GM12873 (cell line): ENCODE measurements around the gene NCAN.

Source experiments
- CTCF ChIP-seq: IDR thresholded peaks from 2 replicates; pipeline ENCODE4 v1.5.1; 2012; ENCODE audit warnings: low read depth, mild to moderate bottlenecking, moderate library complexity, low read length, control low read depth; ENCODE audit not compliant: insufficient read depth; ENCODE audit errors: missing control alignments

Gene NCAN

GRCh38 chr19:19211499-19212420 is at the start of gene NCAN:
NCAN (plus strand) TSS chr19:19211958; CDS start chr19:19216954, 4,996 bp downstream.
- TF ChIP-seq CTCF: no peak

DNA sequence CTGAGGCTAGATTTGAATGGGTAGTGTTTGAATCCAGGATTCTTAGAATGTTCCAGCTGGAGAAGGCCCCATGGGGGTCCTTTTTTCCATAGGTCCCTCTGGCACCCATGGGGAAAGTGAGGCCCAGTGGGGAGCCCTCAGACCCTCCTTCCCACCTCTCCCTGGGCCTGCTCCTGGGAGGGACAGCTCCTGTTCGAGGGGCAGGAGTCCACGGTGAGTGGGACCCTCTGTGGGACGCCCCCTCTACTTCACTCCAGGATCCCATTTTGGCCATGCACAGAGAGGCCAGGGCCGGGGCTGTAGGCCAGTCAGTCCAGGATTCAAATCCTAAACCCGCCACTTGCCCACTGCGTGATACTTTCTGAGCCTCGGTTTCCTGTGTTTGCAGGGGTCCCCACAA is 49.3 kb upstream of the NCAN start:
- TF ChIP-seq CTCF: no peak

DNA sequence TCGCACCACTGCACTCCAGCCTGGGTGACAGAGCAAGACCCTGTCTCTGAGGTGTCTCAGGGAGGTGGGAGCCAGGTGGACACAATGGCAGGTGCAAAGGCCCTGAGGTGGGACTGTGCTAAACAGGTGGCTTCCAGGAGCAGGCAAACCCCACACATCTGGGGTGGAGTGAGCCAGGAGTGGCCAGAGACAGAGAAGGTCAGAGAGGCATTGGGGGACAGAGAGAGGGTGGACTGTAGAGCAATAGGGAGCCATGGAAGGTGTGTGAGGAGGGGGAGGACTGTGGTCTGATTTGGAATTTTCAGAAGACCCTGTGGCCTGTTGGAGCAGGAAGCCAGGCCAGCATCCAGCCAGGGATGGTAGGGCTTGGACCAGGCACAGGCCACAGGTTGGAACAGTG is 46.4 kb upstream of the NCAN start:
- TF ChIP-seq CTCF: no peak

DNA sequence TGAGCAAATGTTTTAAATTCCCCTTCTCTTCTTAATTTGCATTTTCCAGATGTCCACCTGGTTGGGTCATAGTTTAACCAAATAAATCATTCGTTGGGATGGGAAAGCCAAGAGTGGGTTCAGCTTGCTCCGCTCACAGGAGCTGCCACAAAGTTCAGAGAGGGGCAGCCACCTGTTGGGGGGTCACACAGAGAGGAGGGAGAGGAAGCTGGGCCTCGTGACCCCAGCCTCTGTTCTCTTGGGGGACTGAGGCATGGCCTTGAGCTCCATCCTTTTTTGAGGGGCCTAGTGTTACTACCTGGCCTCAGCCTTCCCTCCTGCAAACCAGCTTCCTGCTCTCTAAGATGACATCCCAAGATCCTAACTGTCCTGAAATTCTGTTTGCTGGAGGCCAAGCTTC is 44.1 kb upstream of the NCAN start:
- TF ChIP-seq CTCF: no peak

GRCh38 chr19:19169236-19170052 is 42.3 kb upstream of the NCAN start:
- TF ChIP-seq CTCF: no peak

- no peak for TF ChIP-seq CTCF
Observed at GRCh38 chr19:19170053-19170872, 41.5 kb upstream of the NCAN start, which contains the start of gene MEF2B. MEF2B (minus strand) TSS chr19:19170263; CDS start chr19:19150735, 19,528 bp downstream.
